Measurements from ENCODE around the gene SYTL2. TPM values are rescaled to one million over a fixed set of nuclear protein-coding genes. Genes with fewer than 3 reads are reported as not detected.

The SYTL2 gene
- total RNA-seq, 6 experiments from 2014 or later: 23.2 to 39.5 (median 27.4) TPM

- TF ChIP-seq, protein P1, sequence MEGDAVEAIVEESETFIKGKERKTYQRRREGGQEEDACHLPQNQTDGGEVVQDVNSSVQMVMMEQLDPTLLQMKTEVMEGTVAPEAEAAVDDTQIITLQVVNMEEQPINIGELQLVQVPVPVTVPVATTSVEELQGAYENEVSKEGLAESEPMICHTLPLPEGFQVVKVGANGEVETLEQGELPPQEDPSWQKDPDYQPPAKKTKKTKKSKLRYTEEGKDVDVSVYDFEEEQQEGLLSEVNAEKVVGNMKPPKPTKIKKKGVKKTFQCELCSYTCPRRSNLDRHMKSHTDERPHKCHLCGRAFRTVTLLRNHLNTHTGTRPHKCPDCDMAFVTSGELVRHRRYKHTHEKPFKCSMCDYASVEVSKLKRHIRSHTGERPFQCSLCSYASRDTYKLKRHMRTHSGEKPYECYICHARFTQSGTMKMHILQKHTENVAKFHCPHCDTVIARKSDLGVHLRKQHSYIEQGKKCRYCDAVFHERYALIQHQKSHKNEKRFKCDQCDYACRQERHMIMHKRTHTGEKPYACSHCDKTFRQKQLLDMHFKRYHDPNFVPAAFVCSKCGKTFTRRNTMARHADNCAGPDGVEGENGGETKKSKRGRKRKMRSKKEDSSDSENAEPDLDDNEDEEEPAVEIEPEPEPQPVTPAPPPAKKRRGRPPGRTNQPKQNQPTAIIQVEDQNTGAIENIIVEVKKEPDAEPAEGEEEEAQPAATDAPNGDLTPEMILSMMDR (IDR thresholded peaks at IDR 0.05): no peak
- Mint-ChIP-seq H3K9me3 (no peaks in the 10 kb centered on the region; the same call in 1 of the 2 replicates), H3K36me3 (ENCODE audit: low read depth) (peaks cover 8% of the 10 kb centered on the region; the same call in 1 of the 2 replicates), H3K4me3 (peak within 1 kb of the TSS; percentile 96), H3K27ac (peak within 1 kb of the TSS; percentile 94), H3K4me1 (ENCODE audit: low read depth) (peaks cover 27% of the 10 kb centered on the region), H3K27me3 (ENCODE audit: insufficient read depth) (no peaks in the 10 kb centered on the region; the same call in 1 of the 2 replicates)
- peak; percentile 73 for DNase-seq
Measured at GRCh38 chr11:85647604-85648299, 163.2 kb downstream of the SYTL2 start, which contains the start of gene TMEM126A. Gene TMEM126A (plus strand): TSS chr11:85647967. CDS start chr11:85650256, 2,289 bp downstream.

- H3K27ac Mint-ChIP-seq: peak overlapping the region; percentile 94
- H3K9me3 Mint-ChIP-seq: no peaks in the 10 kb centered on the region; the same call in 1 of the 2 replicates
Measured at GRCh38 chr11:85647078-85647477, 163.9 kb downstream of the SYTL2 start.

More at GRCh38 chr11:85647078-85647477, 163.9 kb downstream of the SYTL2 start:
- Mint-ChIP-seq H3K4me3 (peak overlapping the region; percentile 96), H3K27me3 (ENCODE audit: insufficient read depth) (peaks cover 3% of the 10 kb centered on the region; the same call in 1 of the 2 replicates), H3K36me3 (ENCODE audit: low read depth) (peaks cover 4% of the 10 kb centered on the region; the same call in 1 of the 2 replicates), H3K4me1 (ENCODE audit: low read depth) (peaks cover 27% of the 10 kb centered on the region)
- TF ChIP-seq, protein P1 (IDR thresholded peaks at IDR 0.05): no peak
- DNase-seq: no peak

Other genes starting within 250 kb of the SYTL2 start
- gene DLG2, start 183.8 kb downstream of the SYTL2 start, total RNA-seq (2021; fragmentation: NEBNext Ultra II Directional; extraction: Animal tissue kit (Norgen Biotek cat#: 25700)): under 1 TPM in 5 of 6 experiments, not detected in 1; 0.39 to 1.00 (median 0.80) TPM
- 10 to 100 TPM; 44.0 to 50.5 (median 46.6) TPM for gene TMEM126B, start 182.5 kb downstream of the SYTL2 start, total RNA-seq (2021; fragmentation: NEBNext Ultra II Directional; extraction: Animal tissue kit (Norgen Biotek cat#: 25700))
- 10 to 100 TPM; 32.0 to 52.4 (median 48.2) TPM for gene TMEM126A, start 163.2 kb downstream of the SYTL2 start, total RNA-seq (2021; fragmentation: NEBNext Ultra II Directional; extraction: Animal tissue kit (Norgen Biotek cat#: 25700))
- gene CREBZF, start 146.0 kb downstream of the SYTL2 start, total RNA-seq (2021; fragmentation: NEBNext Ultra II Directional; extraction: Animal tissue kit (Norgen Biotek cat#: 25700)): 10 to 100 TPM; 16.1 to 18.9 (median 18.5) TPM
- 1 to 10 TPM; 1.7 to 3.5 (median 2.8) TPM for gene CCDC89, start 124.9 kb downstream of the SYTL2 start, total RNA-seq (2021; fragmentation: NEBNext Ultra II Directional; extraction: Animal tissue kit (Norgen Biotek cat#: 25700))
- not detected for gene CCDC83, start 44.2 kb upstream of the SYTL2 start, total RNA-seq (2021; fragmentation: NEBNext Ultra II Directional; extraction: Animal tissue kit (Norgen Biotek cat#: 25700))